ENCODE measurements around the gene DRAXIN.
"Not testable (repeated sequence)": the region's sequence is repeated elsewhere in the genome, so short reads cannot be mapped to it uniquely, and the experiment has no call there.

DRAXIN gene, protein sequence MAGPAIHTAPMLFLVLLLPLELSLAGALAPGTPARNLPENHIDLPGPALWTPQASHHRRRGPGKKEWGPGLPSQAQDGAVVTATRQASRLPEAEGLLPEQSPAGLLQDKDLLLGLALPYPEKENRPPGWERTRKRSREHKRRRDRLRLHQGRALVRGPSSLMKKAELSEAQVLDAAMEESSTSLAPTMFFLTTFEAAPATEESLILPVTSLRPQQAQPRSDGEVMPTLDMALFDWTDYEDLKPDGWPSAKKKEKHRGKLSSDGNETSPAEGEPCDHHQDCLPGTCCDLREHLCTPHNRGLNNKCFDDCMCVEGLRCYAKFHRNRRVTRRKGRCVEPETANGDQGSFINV

DNA sequence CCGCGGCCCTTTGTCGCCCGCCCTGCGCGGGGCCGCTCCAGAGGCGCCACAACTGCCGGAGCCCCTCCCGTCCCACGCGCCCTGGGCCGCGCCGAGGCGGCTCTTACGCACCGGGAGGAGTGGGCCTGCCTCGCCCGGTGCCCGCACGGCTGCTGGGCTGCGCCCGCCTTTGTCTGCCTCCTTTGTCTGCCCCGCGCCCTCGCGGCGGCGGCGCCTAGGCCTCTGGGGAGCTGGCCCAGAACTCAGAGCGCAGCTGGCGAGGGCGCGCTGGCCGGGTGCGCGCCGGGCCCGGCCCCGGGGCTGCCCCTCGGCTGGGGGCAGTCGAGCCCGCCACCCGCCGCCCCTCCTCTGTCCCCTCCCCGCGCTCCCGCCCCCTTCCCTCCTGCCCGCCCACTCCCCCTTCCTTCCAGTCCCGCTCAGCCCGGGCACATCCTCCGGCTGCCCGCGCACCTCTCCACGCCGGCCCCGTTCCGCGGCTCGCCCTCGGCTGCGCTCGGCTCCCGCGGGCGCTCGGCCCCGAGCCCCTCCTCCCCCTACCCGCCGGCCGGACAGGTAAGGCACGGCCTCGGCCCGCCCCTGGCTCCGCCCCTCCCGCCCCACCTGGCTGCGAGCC is at the start of gene DRAXIN:
Gene DRAXIN (plus strand): TSS at position 409 of the 613 bp plus-strand sequence. CDS start 14,549 bp downstream, outside the sequence.
- no peak within 1 kb of the TSS for H3K4me3 ChIP-seq (ENCODE audit: low read length)
- DNase-seq (ENCODE audit: low read depth), result no peak
- TF ChIP-seq, protein P1, sequence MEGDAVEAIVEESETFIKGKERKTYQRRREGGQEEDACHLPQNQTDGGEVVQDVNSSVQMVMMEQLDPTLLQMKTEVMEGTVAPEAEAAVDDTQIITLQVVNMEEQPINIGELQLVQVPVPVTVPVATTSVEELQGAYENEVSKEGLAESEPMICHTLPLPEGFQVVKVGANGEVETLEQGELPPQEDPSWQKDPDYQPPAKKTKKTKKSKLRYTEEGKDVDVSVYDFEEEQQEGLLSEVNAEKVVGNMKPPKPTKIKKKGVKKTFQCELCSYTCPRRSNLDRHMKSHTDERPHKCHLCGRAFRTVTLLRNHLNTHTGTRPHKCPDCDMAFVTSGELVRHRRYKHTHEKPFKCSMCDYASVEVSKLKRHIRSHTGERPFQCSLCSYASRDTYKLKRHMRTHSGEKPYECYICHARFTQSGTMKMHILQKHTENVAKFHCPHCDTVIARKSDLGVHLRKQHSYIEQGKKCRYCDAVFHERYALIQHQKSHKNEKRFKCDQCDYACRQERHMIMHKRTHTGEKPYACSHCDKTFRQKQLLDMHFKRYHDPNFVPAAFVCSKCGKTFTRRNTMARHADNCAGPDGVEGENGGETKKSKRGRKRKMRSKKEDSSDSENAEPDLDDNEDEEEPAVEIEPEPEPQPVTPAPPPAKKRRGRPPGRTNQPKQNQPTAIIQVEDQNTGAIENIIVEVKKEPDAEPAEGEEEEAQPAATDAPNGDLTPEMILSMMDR (conservative IDR thresholded peaks at IDR 0.05; ENCODE audit: low read depth, low read length), result no peak

DNA sequence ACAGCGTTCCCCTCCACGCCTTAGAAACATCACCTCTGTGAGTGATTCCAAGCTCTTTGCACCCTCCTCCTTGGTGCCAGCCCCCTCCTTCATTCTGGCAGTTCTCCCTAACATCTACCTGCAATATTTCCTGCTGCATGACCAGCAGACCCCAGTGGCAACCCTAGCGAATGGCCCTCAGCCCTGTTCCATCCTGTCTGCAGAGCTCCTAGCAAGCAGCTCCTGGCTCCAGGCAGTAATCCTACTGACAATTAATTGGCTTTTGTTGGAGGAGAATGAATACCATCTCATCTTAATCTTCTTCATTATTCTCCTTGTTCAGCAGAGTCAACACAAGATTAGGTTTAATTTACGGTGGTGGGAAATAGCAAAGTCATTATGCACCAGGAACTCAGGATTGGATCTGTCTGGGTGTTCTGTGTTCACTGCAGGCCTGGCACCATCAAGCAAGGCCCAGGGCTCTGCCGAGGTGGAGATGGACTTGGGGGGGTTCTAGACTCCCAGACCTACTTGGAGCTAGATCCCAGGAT is 49.7 kb upstream of the DRAXIN start:
- no peak for DNase-seq (ENCODE audit: low read depth)
- TF ChIP-seq, protein P1 (conservative IDR thresholded peaks at IDR 0.05; ENCODE audit: low read depth, low read length), result no peak
- no peak overlapping the region for H3K4me3 ChIP-seq (ENCODE audit: low read length)

DNA sequence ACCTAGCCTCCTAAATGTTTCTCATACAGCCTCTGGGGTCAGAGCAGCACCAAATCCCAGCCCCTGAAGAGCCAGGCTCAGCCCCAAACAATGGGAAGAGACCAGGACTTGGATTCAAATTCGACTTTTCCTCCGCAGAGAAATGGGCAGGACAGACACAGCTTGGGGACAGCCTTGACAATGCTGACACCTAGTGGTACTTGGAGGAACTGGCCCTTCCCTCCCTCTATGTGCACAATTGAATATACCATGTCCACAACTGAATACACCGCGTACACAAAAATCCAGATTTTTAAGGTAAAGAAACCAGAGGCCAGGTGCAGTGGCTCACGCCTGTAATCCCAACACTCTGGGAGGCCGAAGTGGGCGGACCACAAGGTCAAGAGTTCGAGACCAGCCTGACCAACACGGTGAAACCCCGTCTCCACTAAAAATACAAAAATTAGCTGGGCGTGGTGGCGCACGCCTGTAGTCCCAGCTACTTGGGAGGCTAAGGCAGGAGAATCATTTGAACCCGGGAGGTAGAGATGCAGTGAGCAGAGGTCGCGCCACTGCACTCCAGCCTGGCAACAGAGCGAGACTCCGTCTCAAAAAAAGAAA is 49.0 kb upstream of the DRAXIN start:
- H3K4me3 ChIP-seq (ENCODE audit: low read length); DNase-seq (ENCODE audit: low read depth): not testable (repeated sequence)
- TF ChIP-seq, protein P1 (conservative IDR thresholded peaks at IDR 0.05; ENCODE audit: low read depth, low read length), result peak; percentile 98

DNA sequence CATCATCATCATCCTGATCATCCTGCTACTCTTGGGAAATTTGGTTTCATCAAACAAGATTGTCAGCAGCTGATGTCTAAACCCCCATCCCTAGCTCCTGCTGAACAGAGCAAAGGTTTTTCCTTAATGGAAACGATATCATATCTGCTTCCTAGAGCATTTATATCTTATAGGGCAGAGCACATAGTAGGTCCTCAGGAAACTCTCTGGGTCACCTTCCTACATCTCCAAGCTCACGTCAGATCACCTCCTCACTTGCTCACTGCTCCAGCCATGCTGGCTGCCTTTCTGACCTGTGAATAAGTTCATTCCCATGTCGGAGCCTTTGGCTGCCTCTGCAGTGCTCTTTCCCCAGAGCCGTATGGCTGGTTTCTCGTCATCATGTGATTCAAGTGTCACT is 47.7 kb upstream of the DRAXIN start:
- TF ChIP-seq, protein P1 (conservative IDR thresholded peaks at IDR 0.05; ENCODE audit: low read depth, low read length), result no peak
- DNase-seq (ENCODE audit: low read depth), result no peak
- no peak overlapping the region for H3K4me3 ChIP-seq (ENCODE audit: low read length)

DNA sequence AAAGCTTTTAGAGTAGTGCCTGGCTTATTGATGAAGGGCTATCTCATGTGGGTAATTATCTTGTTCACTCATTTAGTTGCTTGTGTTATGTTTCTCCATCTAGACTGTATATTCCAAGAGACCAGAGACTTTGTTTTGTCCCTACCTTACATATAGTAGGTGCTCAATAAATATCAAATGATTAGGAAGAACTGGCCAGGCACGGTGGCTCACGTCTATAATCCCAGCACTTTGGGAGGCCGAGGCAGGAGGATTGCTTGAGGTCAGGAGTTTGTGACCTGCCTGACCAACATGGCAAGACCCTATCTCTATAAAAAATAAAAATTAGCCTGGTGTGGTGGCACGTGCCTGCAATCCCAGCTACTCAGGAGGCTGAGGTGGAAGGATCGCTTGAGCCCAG is 46.2 kb upstream of the DRAXIN start:
- TF ChIP-seq, protein P1 (conservative IDR thresholded peaks at IDR 0.05; ENCODE audit: low read depth, low read length), result no peak
- H3K4me3 ChIP-seq (ENCODE audit: low read length), result no peak overlapping the region
- no peak for DNase-seq (ENCODE audit: low read depth)

DNA sequence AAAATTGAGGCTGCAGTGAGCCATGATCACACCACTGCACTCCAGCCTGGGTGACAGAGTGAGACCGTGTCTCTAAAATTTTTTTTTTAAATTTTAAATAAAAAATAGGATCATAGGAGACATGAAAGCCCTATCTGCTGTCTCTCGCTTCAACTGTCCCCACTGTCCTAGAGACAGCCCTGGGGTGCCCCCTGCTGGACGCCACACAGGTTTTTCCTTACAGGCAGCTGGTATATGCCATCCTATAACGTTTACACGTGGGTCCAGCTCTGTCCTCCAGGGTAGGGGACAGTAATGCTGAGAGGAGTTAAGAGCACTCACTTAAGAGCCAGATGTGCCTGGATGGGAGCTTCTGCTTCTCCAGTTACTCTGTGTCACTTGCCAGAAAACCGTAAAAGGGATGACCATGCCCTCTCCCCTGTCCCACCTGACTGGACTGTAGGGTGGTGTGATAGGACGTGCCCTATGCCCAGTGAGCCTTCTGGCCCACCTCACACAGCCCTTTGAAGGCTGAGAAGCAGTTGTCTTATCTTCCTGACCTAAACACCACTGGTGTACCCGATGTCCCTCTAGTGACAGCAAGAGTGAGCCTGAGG is 45.7 kb upstream of the DRAXIN start:
- no peak overlapping the region for H3K4me3 ChIP-seq (ENCODE audit: low read length)
- TF ChIP-seq, protein P1 (conservative IDR thresholded peaks at IDR 0.05; ENCODE audit: low read depth, low read length), result peak; percentile 88

More for the DNA sequence above, 45.7 kb upstream of the DRAXIN start:
- DNase-seq (ENCODE audit: low read depth), result peak; percentile 19

Measured in retinal pigment epithelial cell (primary cell).